KMS-11 (cell line): ENCODE measurements around the gene MFAP4.

Experiments
- H2AFZ ChIP-seq: fragments of 200-600 bp; sonication (generic); 2 replicates; pipeline ENCODE4 v1.6.1; 2016; ENCODE audit warnings: antibody characterized with exemption, mixed run types, low read depth
- H3K27ac ChIP-seq: fragments of 200-600 bp; sonication (generic); 2 replicates; pipeline ENCODE4 v1.6.1; 2016; ENCODE audit warnings: mild to moderate bottlenecking, mixed run types
- H3K27me3 ChIP-seq: fragments of 200-600 bp; sonication (generic); 2 replicates; pipeline ENCODE4 v1.6.1; 2017; ENCODE audit warnings: mild to moderate bottlenecking, low read depth, mixed run types, moderate library complexity; ENCODE audit not compliant: insufficient read depth
- H3K36me3 ChIP-seq: fragments of 200-600 bp; sonication (generic); 2 replicates; pipeline ENCODE4 v1.6.1; 2017; ENCODE audit warnings: mild to moderate bottlenecking, mixed run types; ENCODE audit not compliant: insufficient read depth
- H3K4me1 ChIP-seq: fragments of 200-600 bp; sonication (generic); 2 replicates; pipeline ENCODE4 v1.6.1; 2016; ENCODE audit warnings: mild to moderate bottlenecking, low read depth, mixed run types; ENCODE audit not compliant: poor library complexity, severe bottlenecking
- H3K4me2 ChIP-seq: fragments of 200-600 bp; sonication (generic); 2 replicates; pipeline ENCODE4 v1.7.0; 2016; ENCODE audit warnings: mild to moderate bottlenecking, mixed run types
- H3K4me3 ChIP-seq: fragments of 200-600 bp; sonication (generic); IDR thresholded peaks from 2 replicates; pipeline ENCODE4 v1.6.1; 2017; ENCODE audit warnings: low read depth, low read length, mixed read lengths; ENCODE audit not compliant: insufficient read depth
- H3K79me2 ChIP-seq: fragments of 200-600 bp; sonication (generic); 2 replicates; pipeline ENCODE4 v1.6.1; 2016; ENCODE audit warnings: low read depth, mixed run types; ENCODE audit not compliant: insufficient read depth
- H3K9ac ChIP-seq: fragments of 200-600 bp; sonication (generic); 2 replicates; pipeline ENCODE4 v1.6.1; 2016; ENCODE audit warnings: mild to moderate bottlenecking, mixed run types
- H4K20me1 ChIP-seq: fragments of 200-600 bp; sonication (generic); 2 replicates; pipeline ENCODE4 v1.6.1; 2016; ENCODE audit warnings: mild to moderate bottlenecking, mixed run types; ENCODE audit not compliant: insufficient read depth
- CTCF ChIP-seq: fragments of 200-600 bp; sonication (generic); conservative IDR thresholded peaks from 2 replicates; pipeline ENCODE4 v1.6.1; 2017; ENCODE audit warnings: low read depth, mild to moderate bottlenecking, antibody characterized with exemption, low read length, moderate library complexity, mixed read lengths

MFAP4 gene

DNA sequence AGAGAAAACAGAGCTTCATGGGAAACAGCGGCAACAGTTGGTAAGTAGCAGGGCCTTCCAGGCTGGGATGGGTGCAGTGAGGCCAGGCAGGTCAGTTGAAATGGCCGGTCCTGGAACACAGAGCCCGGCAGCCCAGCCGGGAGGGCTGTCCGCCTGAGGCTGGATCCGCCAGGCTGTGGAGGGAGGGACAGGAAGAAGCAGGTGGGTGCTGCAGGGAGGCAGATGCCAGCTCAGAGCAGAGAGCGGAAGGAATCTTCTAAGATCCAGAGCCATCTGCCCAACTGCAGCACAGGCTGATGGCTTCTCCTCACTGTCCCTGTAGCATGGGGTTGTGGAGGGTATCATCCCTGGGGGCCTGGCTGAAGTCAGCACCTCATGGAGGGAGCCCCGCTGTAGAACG, 24.6 kb upstream of the MFAP4 start:
- H3K4me3 ChIP-seq = no peak overlapping the region

DNA sequence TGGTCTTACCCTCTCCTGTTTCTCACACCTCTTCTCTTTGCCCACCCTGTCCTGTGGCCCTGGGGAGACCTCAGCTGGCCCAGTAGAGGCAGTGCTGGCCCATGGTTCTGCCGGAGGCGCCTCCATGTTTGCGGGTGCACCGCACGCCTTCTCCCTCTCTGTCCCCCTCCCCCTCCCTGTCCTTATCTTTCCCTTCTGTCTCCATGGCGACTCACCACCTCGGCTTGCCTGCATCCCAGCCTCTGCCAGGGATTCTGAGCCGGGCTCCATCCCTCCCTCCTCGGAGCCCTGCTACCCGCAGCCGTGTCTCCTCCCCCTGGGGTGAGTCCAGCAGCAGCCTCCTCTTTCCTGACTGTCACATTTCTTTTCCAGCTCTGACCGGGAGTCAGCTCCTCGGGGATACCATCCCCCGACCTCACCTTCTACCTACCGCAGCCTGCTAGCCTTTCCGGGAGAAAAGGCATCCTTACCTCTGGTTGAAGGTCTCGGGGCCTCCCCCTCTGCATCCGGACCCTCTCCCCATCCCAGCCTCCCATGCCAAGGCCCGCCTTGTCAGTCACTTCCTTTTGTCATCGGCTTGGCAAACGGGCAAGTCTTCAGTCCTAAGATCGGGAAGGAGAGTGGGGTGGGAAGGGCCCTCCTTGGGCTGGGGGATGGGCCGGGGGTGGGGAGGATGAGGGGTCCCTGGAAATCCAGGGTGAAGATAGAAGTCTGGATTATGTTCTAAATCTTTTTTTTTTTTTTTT, 24.1 kb upstream of the MFAP4 start, which contains the start of gene RNF112:
TSS of gene RNF112 (plus strand) at position 358 of the 746 bp plus-strand sequence. CDS start at position 535, 177 bp downstream.
- Histone ChIP-seq H3K79me2 (no peaks in the 10 kb centered on the region), H3K9ac (no peak within 1 kb of the TSS), H3K4me2 (no peak within 1 kb of the TSS), H2AFZ (no peak within 1 kb of the TSS), H3K4me1 (no peaks in the 10 kb centered on the region), H3K27me3 (no peaks in the 10 kb centered on the region), H3K4me3 (no peak within 1 kb of the TSS), H3K36me3 (no peaks in the 10 kb centered on the region), H4K20me1 (no peaks in the 10 kb centered on the region), H3K27ac (no peak within 1 kb of the TSS)
- TF ChIP-seq CTCF = no peak

More for the DNA sequence above, 24.6 kb upstream of the MFAP4 start:
- TF ChIP-seq CTCF = no peak
- Histone ChIP-seq H3K27me3 (no peaks in the 10 kb centered on the region), H4K20me1 (no peaks in the 10 kb centered on the region), H3K79me2 (no peaks in the 10 kb centered on the region), H3K27ac (no peak overlapping the region), H3K4me2 (no peak overlapping the region), H2AFZ (no peak overlapping the region), H3K4me1 (no peaks in the 10 kb centered on the region), H3K36me3 (no peaks in the 10 kb centered on the region), H3K9ac (no peak overlapping the region)

- Histone ChIP-seq H4K20me1 (no peaks in the 10 kb centered on the region), H2AFZ (no peak overlapping the region), H3K4me2 (no peak overlapping the region), H3K4me3 (no peak overlapping the region), H3K36me3 (no peaks in the 10 kb centered on the region), H3K27me3 (no peaks in the 10 kb centered on the region), H3K27ac (no peak overlapping the region), H3K4me1 (no peaks in the 10 kb centered on the region), H3K79me2 (no peaks in the 10 kb centered on the region), H3K9ac (no peak overlapping the region)
- TF ChIP-seq CTCF = no peak
These were observed 23.1 kb upstream of the MFAP4 start for GRCh38 chr17:19410091-19410490.

- Histone ChIP-seq H4K20me1 (no peaks in the 10 kb centered on the region), H3K79me2 (no peaks in the 10 kb centered on the region), H3K4me1 (no peaks in the 10 kb centered on the region), H3K27me3 (no peaks in the 10 kb centered on the region), H3K4me3 (no peak overlapping the region), H3K36me3 (no peaks in the 10 kb centered on the region), H3K9ac (no peak overlapping the region), H3K4me2 (no peak overlapping the region), H3K27ac (no peak overlapping the region), H2AFZ (no peak overlapping the region)
- no peak for TF ChIP-seq CTCF
These were observed 22.5 kb upstream of the MFAP4 start for GRCh38 chr17:19409509-19409908.
